ENCODE data around the gene TNFRSF4. TPM values are rescaled to one million over a fixed set of nuclear protein-coding genes. Genes with fewer than 3 reads are reported as not detected.

The TNFRSF4 gene
- polyA plus RNA-seq, 2 of the 4 experiments (the other 2 are of a cell fraction), result not detected

DNA sequence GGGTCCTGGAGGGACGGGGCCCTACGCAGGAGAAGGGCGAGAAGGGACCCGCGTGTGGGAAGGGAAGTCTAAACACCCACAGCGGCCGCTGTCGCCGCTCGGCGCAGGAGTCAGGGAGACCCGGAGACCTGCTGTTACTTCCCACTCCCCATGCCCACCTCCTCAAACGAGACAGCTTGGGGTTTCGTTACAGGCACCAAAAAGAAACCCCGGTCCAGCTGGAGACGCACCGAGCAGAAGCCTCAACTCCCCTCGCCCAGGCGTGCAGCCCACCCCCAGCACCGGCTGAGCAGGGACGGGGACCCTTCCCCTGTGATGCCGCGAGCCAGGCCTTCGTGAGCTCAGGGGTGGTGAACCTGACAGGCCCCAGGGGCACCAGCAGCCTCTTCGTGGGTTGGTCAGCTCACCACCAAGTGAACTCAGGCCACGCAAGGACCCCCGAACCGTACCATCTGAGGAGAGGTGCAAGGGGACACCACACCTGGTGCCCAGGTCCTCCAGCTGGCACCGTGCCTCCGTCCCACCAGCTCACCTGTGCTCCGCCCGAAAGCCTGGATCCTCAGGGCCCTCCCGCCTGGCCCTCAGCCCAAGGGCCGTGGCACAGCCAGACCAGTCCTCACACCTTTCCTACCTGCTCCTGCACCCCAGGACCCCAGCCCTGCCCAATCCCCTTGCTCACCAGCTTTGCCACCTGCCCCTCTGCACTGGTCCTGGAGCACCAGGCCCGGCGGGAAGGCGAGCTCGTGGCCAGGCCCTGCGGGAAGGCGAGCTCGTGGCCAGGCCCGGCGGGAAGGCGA lies 12.8 kb upstream of the TNFRSF4 start:
- H3K4me1 ChIP-seq, result peaks cover 8% of the 10 kb centered on the region; the same call in 1 of the 3 replicates
- WGBS (ENCODE audit: missing lambda C conversion rate), result 95% methylated on average over 13 of the region's 44 CpGs
- H3K27ac ChIP-seq, result no peak overlapping the region
- DNase-seq (ENCODE audit: low read depth in 1 of 2, low spot score in 1 of 2) (no peak), FAIRE-seq (no peak), ATAC-seq (no peak)
- H3K4me3 ChIP-seq, result no peak overlapping the region
- TF ChIP-seq SREBF2 (IDR thresholded peaks at IDR 0.05), result no peak
- TF ChIP-seq ZNF302 (CRISPR knock-in tag; IDR thresholded peaks at IDR 0.05), result no peak
- no peak for TF ChIP-seq FOSL2 (IDR thresholded peaks at IDR 0.05)
- TF ChIP-seq FOSL2 (CRISPR knock-in tag; IDR thresholded peaks at IDR 0.05), result no peak
- TF ChIP-seq CHD2 (IDR thresholded peaks at IDR 0.05; ENCODE audit: low read length, partially characterized antibody), result no peak
- no peak for TF ChIP-seq FOSB (CRISPR knock-in tag; IDR thresholded peaks at IDR 0.05)
- ChIA-PET POLR2A (no interaction called here), CTCF (interaction anchor here (0.9 to 4.2 kb wide), 4 partner anchors 14 to 108 kb away, joined by 3 to 31 read pairs (median 4); no protein-coding TSS in a partner anchor)
- H3K9me3 ChIP-seq, result no peaks in the 10 kb centered on the region
- H3K4me2 ChIP-seq, result no peak overlapping the region

DNA sequence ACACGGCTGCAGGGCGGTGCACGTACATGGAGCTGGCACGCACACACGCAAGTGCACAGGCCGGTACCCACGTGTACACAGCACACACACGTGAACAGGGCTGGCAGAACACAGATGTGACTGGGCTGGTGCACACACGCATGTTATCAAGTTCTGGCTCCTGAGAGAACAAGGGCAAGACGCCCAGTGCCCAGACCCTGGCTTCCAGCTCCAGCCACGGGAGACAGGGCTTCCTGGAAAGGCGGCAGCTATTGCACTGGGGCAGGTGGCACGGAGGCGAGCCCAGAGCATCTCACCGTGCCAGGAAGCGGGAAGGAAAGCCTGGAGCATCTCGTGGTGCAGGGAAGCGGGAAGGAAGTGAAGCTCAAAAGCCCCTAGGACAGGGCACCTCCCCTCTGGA lies 12.0 kb upstream of the TNFRSF4 start:
- H3K9me3 ChIP-seq, result no peaks in the 10 kb centered on the region
- H3K4me1 ChIP-seq, result peaks cover 8% of the 10 kb centered on the region; the same call in 1 of the 3 replicates
- ChIA-PET POLR2A (no interaction called here), CTCF (interaction anchor here (1.3 to 4.2 kb wide), 3 partner anchors 66 to 108 kb away, joined by 3 to 31 read pairs (median 3); no protein-coding TSS in a partner anchor)
- H3K27ac ChIP-seq, result no peak overlapping the region
- H3K4me2 ChIP-seq, result no peak overlapping the region
- ATAC-seq, result no peak
- H3K4me3 ChIP-seq, result no peak overlapping the region
- TF ChIP-seq NFE2L2 (conservative IDR thresholded peaks at IDR 0.05; ENCODE audit: low read length) (no peak), SREBF2 (IDR thresholded peaks at IDR 0.05) (no peak), ZSCAN20 (CRISPR knock-in tag; IDR thresholded peaks at IDR 0.05) (no peak), CBX2 (IDR thresholded peaks at IDR 0.05; ENCODE audit: borderline replicate concordance, low read depth) (no peak), CBX8 (IDR thresholded peaks at IDR 0.05) (no peak), RNF2 (IDR thresholded peaks at IDR 0.05; ENCODE audit: borderline replicate concordance, low read depth) (no peak), HDAC2 (IDR thresholded peaks at IDR 0.05) (no peak), FOSL2 (IDR thresholded peaks at IDR 0.05) (no peak), FOSL2 (CRISPR knock-in tag; IDR thresholded peaks at IDR 0.05) (no peak), HOXB13 (CRISPR knock-in tag; IDR thresholded peaks at IDR 0.05; ENCODE audit: low read depth) (no peak)
- TF ChIP-seq, protein P1, sequence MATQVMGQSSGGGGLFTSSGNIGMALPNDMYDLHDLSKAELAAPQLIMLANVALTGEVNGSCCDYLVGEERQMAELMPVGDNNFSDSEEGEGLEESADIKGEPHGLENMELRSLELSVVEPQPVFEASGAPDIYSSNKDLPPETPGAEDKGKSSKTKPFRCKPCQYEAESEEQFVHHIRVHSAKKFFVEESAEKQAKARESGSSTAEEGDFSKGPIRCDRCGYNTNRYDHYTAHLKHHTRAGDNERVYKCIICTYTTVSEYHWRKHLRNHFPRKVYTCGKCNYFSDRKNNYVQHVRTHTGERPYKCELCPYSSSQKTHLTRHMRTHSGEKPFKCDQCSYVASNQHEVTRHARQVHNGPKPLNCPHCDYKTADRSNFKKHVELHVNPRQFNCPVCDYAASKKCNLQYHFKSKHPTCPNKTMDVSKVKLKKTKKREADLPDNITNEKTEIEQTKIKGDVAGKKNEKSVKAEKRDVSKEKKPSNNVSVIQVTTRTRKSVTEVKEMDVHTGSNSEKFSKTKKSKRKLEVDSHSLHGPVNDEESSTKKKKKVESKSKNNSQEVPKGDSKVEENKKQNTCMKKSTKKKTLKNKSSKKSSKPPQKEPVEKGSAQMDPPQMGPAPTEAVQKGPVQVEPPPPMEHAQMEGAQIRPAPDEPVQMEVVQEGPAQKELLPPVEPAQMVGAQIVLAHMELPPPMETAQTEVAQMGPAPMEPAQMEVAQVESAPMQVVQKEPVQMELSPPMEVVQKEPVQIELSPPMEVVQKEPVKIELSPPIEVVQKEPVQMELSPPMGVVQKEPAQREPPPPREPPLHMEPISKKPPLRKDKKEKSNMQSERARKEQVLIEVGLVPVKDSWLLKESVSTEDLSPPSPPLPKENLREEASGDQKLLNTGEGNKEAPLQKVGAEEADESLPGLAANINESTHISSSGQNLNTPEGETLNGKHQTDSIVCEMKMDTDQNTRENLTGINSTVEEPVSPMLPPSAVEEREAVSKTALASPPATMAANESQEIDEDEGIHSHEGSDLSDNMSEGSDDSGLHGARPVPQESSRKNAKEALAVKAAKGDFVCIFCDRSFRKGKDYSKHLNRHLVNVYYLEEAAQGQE (IDR thresholded peaks at IDR 0.05), result no peak
- TF ChIP-seq, protein P2, sequence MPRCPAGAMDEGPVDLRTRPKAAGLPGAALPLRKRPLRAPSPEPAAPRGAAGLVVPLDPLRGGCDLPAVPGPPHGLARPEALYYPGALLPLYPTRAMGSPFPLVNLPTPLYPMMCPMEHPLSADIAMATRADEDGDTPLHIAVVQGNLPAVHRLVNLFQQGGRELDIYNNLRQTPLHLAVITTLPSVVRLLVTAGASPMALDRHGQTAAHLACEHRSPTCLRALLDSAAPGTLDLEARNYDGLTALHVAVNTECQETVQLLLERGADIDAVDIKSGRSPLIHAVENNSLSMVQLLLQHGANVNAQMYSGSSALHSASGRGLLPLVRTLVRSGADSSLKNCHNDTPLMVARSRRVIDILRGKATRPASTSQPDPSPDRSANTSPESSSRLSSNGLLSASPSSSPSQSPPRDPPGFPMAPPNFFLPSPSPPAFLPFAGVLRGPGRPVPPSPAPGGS (IDR thresholded peaks at IDR 0.05), result no peak
- TF ChIP-seq, protein P3, sequence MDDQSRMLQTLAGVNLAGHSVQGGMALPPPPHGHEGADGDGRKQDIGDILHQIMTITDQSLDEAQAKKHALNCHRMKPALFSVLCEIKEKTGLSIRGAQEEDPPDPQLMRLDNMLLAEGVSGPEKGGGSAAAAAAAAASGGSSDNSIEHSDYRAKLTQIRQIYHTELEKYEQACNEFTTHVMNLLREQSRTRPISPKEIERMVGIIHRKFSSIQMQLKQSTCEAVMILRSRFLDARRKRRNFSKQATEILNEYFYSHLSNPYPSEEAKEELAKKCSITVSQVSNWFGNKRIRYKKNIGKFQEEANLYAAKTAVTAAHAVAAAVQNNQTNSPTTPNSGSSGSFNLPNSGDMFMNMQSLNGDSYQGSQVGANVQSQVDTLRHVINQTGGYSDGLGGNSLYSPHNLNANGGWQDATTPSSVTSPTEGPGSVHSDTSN (IDR thresholded peaks at IDR 0.05), result no peak
- WGBS (ENCODE audit: missing lambda C conversion rate), result 95% methylated on average over 17 of the region's 18 CpGs
- FAIRE-seq, result no peak
- no peak for DNase-seq (ENCODE audit: low read depth in 1 of 2, low spot score in 1 of 2)

Measured in A549 (cell line).